Motor neuron (in vitro differentiated cells): Measurements from ENCODE around the gene NHERF2. TPM values are rescaled to one million over a fixed set of nuclear protein-coding genes. Genes with fewer than 3 reads are reported as not detected.
A peak's percentile ranks its signal among the peaks of the same experiment; 100 is the strongest.
"Not testable (repeated sequence)": the region's sequence is repeated elsewhere in the genome, so short reads cannot be mapped to it uniquely, and the experiment has no call there.

Experiments used
- ATAC-seq, 8 experiments: fragments of 200-7000 bp; cut with Tn5 transposase; replicated peaks in 6 of 8; 2 replicates each; pipeline ENCODE4 v1.8.0; 2021; ENCODE audit warnings: mild to moderate bottlenecking in 8 of 8, moderate library complexity in 8 of 8
- H3K27ac ChIP-seq, 2 donors: fragments of 250-450 bp; sonication (Bioruptor Pico); 2 replicates each; pipeline ENCODE4 v1.9.0; 2021; ENCODE audit warnings: antibody characterized with exemption in 2 of 2, mild to moderate bottlenecking in 2 of 2, moderate library complexity in 1 of 2
- H3K4me1 ChIP-seq, 2 donors: fragments of 250-450 bp; sonication (Bioruptor Pico); replicated peaks in 1 of 2; 2 replicates each; pipeline ENCODE4 v1.6.1; 2021; ENCODE audit warnings: antibody characterized with exemption in 2 of 2, mild to moderate bottlenecking in 2 of 2, moderate library complexity in 1 of 2
- H3K4me3 ChIP-seq, 5 donors: fragments of 250-450 bp; sonication (Bioruptor Pico); 2 replicates each; pipeline ENCODE4 v1.9.0; 2021; ENCODE audit warnings: antibody characterized with exemption in 5 of 5, mild to moderate bottlenecking in 5 of 5, moderate library complexity in 4 of 5
- WGBS, 10 experiments: fragments of 450-650 bp; shearing (Covaris generic); methylation state at CpG; one replicate each; pipeline ENCODE4 v1.0.0; 2022; 5-methylcytosine and 5-hydroxymethylcytosine counted together
- in situ Hi-C, 9 experiments: fragments of 400-800 bp; cut with MboI; loops; one replicate each; pipeline ENCODE4 v1.15.0; 2021; ENCODE audit warnings: low sequenced_read_pairs in 9 of 9, low pct_unique_long_range_greater_than_20kb in 2 of 9; ENCODE audit not compliant: unreplicated experiment in 9 of 9
- total RNA-seq, 8 experiments: library from RNA; unstranded; fragments of 300-600 nt; gene quantifications; 2 replicates each; pipeline versions ENCODE4 v1.2.3 to v1.2.4, GENCODE V29; 2022

Gene NHERF2
- total RNA-seq, 8 experiments from 2014 or later = 1.2 to 27.4 (median 7.8) TPM

GRCh38 chr16:2027024-2028010 lies 615 bp downstream of the NHERF2 start:
- in situ Hi-C loops = loop anchor here in 3 of 9 experiments (10.0 to 25.0 kb wide), 2 partner anchors 110 to 117 kb away; partner anchors contain the start of genes RAB26 (in 3 of the 3) and PKD1 (in 1 of the 3)
- H3K4me3 ChIP-seq = peak overlapping the region; percentile 35 to 44 (median 40)
- peak; percentile 1 to 19 (median 6) for ATAC-seq

GRCh38 chr16:2028146-2028545 lies 1.4 kb downstream of the NHERF2 start:
- H3K4me1 ChIP-seq = peaks cover 6 to 11% of the 10 kb centered on the region in 2 donors
- no peak for ATAC-seq
- H3K4me3 ChIP-seq = peak overlapping the region in 1 of 5 donors; percentile 44
- in situ Hi-C loops = loop anchor here in 3 of 9 experiments (10.0 to 25.0 kb wide), 2 partner anchors 109 to 117 kb away; partner anchors contain the start of genes RAB26 (in 3 of the 3) and PKD1 (in 1 of the 3)
- no peak overlapping the region for H3K27ac ChIP-seq
- 67% methylated on average over 1 of the region's 3 CpGs; no CpG with 5 or more reads in 9 of the 10 experiments for WGBS, 10 experiments

More at GRCh38 chr16:2027024-2028010, 615 bp downstream of the NHERF2 start:
- Histone ChIP-seq H3K27ac (peak overlapping the region in 1 of 2 donors; percentile 27), H3K4me1 (peaks cover 11 to 18% of the 10 kb centered on the region in 2 donors)
- WGBS, 10 experiments = 18 to 33% (median 20%) methylated on average over 1 to 3 of the region's 76 CpGs; no CpG with 5 or more reads in 7 of the 10 experiments

- H3K4me1 ChIP-seq = peaks cover 6 to 9% of the 10 kb centered on the region in 2 donors
- no peak for ATAC-seq
- H3K27ac ChIP-seq = no peak overlapping the region
- 88 to 100% methylated on average over 2 to 3 of the region's 18 CpGs; no CpG with 5 or more reads in 8 of the 10 experiments for WGBS, 10 experiments
- H3K4me3 ChIP-seq = no peak overlapping the region
- in situ Hi-C loops = loop anchor here in 3 of 9 experiments (10.0 to 25.0 kb wide), 2 partner anchors 109 to 116 kb away; partner anchors contain the start of genes RAB26 (in 3 of the 3) and PKD1 (in 1 of the 3)
Measured at GRCh38 chr16:2028620-2029220, 2.0 kb downstream of the NHERF2 start.

- ATAC-seq = no peak
- Histone ChIP-seq H3K4me1 (peaks cover 5 to 6% of the 10 kb centered on the region in 2 donors), H3K4me3 (no peak overlapping the region), H3K27ac (no peak overlapping the region)
- in situ Hi-C loops = loop anchor here in 3 of 9 experiments (10.0 to 25.0 kb wide), 2 partner anchors 108 to 115 kb away; partner anchors contain the start of genes RAB26 (in 3 of the 3) and PKD1 (in 1 of the 3)
- WGBS, 10 experiments = no CpG with 5 or more reads among the region's 22 CpGs
Measured at GRCh38 chr16:2029350-2029749, 2.6 kb downstream of the NHERF2 start.

GRCh38 chr16:2030036-2030435 lies 3.3 kb downstream of the NHERF2 start:
- in situ Hi-C loops = loop anchor here in 1 of 9 experiments (25.0 kb wide), 1 partner anchor 107 kb away; the partner anchor contains the start of genes PKD1 and RAB26
- peaks cover 5 to 6% of the 10 kb centered on the region in 2 donors for H3K4me1 ChIP-seq
- 32 to 100% methylated on average over 1 to 5 of the region's 11 CpGs; no CpG with 5 or more reads in 8 of the 10 experiments for WGBS, 10 experiments
- H3K4me3 ChIP-seq = no peak overlapping the region
- ATAC-seq = no peak
- no peak overlapping the region for H3K27ac ChIP-seq

GRCh38 chr16:2031081-2031577 lies 4.4 kb downstream of the NHERF2 start:
- ATAC-seq = no peak
- Histone ChIP-seq H3K4me3 (no peak overlapping the region), H3K27ac (no peak overlapping the region), H3K4me1 (peaks cover 11 to 12% of the 10 kb centered on the region in 2 donors)
- 84 to 100% (median 94%) methylated on average over 1 to 4 of the region's 11 CpGs; no CpG with 5 or more reads in 6 of the 10 experiments for WGBS, 10 experiments
- in situ Hi-C loops = loop anchor here in 1 of 9 experiments (25.0 kb wide), 1 partner anchor 106 kb away; the partner anchor contains the start of genes PKD1 and RAB26

GRCh38 chr16:2032285-2033056 lies 5.8 kb downstream of the NHERF2 start:
- in situ Hi-C loops = loop anchor here in 1 of 9 experiments (25.0 kb wide), 1 partner anchor 105 kb away; the partner anchor contains the start of genes PKD1 and RAB26
- H3K27ac ChIP-seq = no peak overlapping the region
- peak in 5 of 8 experiments; percentile 1 to 14 (median 5) for ATAC-seq
- no peak overlapping the region for H3K4me3 ChIP-seq
- peaks cover 6 to 12% of the 10 kb centered on the region in 2 donors for H3K4me1 ChIP-seq
- WGBS, 10 experiments = 60 to 100% methylated on average over 1 of the region's 15 CpGs; no CpG with 5 or more reads in 8 of the 10 experiments

GRCh38 chr16:2033057-2033908 lies 6.6 kb downstream of the NHERF2 start:
- ATAC-seq = peak; percentile 30 to 88 (median 71)
- Histone ChIP-seq H3K4me1 (peaks cover 5 to 12% of the 10 kb centered on the region in 2 donors), H3K4me3 (no peak overlapping the region), H3K27ac (no peak overlapping the region)
- in situ Hi-C loops = loop anchor here in 1 of 9 experiments (25.0 kb wide), 1 partner anchor 104 kb away; the partner anchor contains the start of genes PKD1 and RAB26
- WGBS, 10 experiments = 0 to 68% (median 34%) methylated on average over 1 to 3 of the region's 37 CpGs; no CpG with 5 or more reads in 6 of the 10 experiments

- peak in 2 of 8 experiments; percentile 4 for ATAC-seq
- not testable (repeated sequence) for H3K4me3 ChIP-seq, H3K27ac ChIP-seq
- WGBS, 10 experiments = 80% methylated on average over 1 of the region's 32 CpGs; no CpG with 5 or more reads in 9 of the 10 experiments
- peaks cover 13 to 16% of the 10 kb centered on the region in 2 donors for H3K4me1 ChIP-seq
- in situ Hi-C loops = loop anchor here in 1 of 9 experiments (25.0 kb wide), 1 partner anchor 103 kb away; the partner anchor contains the start of genes PKD1 and RAB26
Measured at GRCh38 chr16:2033909-2034695, 7.4 kb downstream of the NHERF2 start.

GRCh38 chr16:2034696-2035430 lies 8.2 kb downstream of the NHERF2 start:
- ATAC-seq = no peak
- Histone ChIP-seq H3K4me3 (no peak overlapping the region), H3K27ac (no peak overlapping the region), H3K4me1 (peaks cover 20 to 23% of the 10 kb centered on the region in 2 donors)
- no CpG with 5 or more reads among the region's 17 CpGs for WGBS, 10 experiments
- in situ Hi-C loops = loop anchor here in 1 of 9 experiments (25.0 kb wide), 1 partner anchor 102 kb away; the partner anchor contains the start of genes PKD1 and RAB26
